Hepatocyte (in vitro differentiated cells): Measurements from ENCODE around the gene ANKRD16.

Experiments used
- EZH2 ChIP-seq: fragments of 200-600 bp; sonication (generic); IDR thresholded peaks from 2 replicates; pipeline ENCODE4 v1.6.1; 2016; ENCODE audit warnings: antibody characterized with exemption, mild to moderate bottlenecking, borderline replicate concordance
- EZH2phosphoT487 ChIP-seq: fragments of 200-600 bp; sonication (generic); IDR thresholded peaks from one replicate; pipeline ENCODE4 v1.6.1; 2018; ENCODE audit warnings: antibody characterized with exemption, mild to moderate bottlenecking, low read depth, moderate library complexity; ENCODE audit not compliant: unreplicated experiment, severe bottlenecking
- TF ChIP-seq, protein P1 (sequence below): fragments of 200-600 bp; sonication (generic); IDR thresholded peaks from 2 replicates; pipeline ENCODE4 v1.5.1; 2016; ENCODE audit warnings: antibody characterized with exemption, mild to moderate bottlenecking; ENCODE audit not compliant: poor library complexity

DNA sequence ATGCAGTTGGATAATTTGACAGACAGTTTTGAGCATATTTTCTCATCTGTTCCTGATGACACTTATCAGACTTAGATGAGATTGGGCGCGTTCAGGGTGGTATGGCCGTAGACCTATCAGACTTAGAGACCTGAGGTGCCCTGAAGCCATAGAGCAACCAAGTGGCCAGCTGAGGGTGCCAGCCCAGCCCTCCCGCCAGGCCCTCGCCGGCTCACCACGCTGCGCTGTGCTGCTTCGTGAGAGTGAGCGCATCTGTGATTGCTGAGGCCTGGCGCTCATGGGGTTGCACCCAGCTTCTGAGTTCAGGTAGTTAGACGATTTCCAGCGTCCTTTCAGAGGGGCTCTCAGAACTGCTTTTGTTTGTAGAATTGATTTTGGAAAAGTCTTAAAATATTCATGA lies 10.6 kb upstream of the ANKRD16 start:
- TF ChIP-seq EZH2 (no peak), EZH2phosphoT487 (no peak)
- TF ChIP-seq, protein P1, sequence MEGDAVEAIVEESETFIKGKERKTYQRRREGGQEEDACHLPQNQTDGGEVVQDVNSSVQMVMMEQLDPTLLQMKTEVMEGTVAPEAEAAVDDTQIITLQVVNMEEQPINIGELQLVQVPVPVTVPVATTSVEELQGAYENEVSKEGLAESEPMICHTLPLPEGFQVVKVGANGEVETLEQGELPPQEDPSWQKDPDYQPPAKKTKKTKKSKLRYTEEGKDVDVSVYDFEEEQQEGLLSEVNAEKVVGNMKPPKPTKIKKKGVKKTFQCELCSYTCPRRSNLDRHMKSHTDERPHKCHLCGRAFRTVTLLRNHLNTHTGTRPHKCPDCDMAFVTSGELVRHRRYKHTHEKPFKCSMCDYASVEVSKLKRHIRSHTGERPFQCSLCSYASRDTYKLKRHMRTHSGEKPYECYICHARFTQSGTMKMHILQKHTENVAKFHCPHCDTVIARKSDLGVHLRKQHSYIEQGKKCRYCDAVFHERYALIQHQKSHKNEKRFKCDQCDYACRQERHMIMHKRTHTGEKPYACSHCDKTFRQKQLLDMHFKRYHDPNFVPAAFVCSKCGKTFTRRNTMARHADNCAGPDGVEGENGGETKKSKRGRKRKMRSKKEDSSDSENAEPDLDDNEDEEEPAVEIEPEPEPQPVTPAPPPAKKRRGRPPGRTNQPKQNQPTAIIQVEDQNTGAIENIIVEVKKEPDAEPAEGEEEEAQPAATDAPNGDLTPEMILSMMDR = no peak
